ENCODE results near the gene RDM1. TPM values are rescaled to one million over a fixed set of nuclear protein-coding genes. Genes with fewer than 3 reads are reported as not detected.

RDM1 gene
- total RNA-seq, 1 donor: 0.43 TPM

GRCh38 chr17:35936063-35936462 is 5.5 kb upstream of the RDM1 start:
- no peak for TF ChIP-seq CTCF (IDR thresholded peaks at IDR 0.05; ENCODE audit: insufficient read depth, low read depth, low read length)
- H3K4me3 ChIP-seq (ENCODE audit: low read depth, low read length): no peak overlapping the region
- no peak for DNase-seq (ENCODE audit: low read depth)

GRCh38 chr17:35934760-35935159 is 4.2 kb upstream of the RDM1 start:
- H3K4me3 ChIP-seq (ENCODE audit: low read depth, low read length): no peak overlapping the region
- peak; percentile 51 for DNase-seq (ENCODE audit: low read depth)
- no peak for TF ChIP-seq CTCF (IDR thresholded peaks at IDR 0.05; ENCODE audit: insufficient read depth, low read depth, low read length)

GRCh38 chr17:35932586-35932985 is 2.0 kb upstream of the RDM1 start:
- peak; percentile 23 for DNase-seq (ENCODE audit: low read depth)
- H3K4me3 ChIP-seq (ENCODE audit: low read depth, low read length): no peak overlapping the region
- TF ChIP-seq CTCF (IDR thresholded peaks at IDR 0.05; ENCODE audit: insufficient read depth, low read depth, low read length): no peak

- peak; percentile 20 for DNase-seq (ENCODE audit: low read depth)
- TF ChIP-seq CTCF (IDR thresholded peaks at IDR 0.05; ENCODE audit: insufficient read depth, low read depth, low read length): no peak
- no peak overlapping the region for H3K4me3 ChIP-seq (ENCODE audit: low read depth, low read length)
Observed at GRCh38 chr17:35931794-35932425, 1.3 kb upstream of the RDM1 start.

- no peak overlapping the region for H3K4me3 ChIP-seq (ENCODE audit: low read depth, low read length)
- no peak for DNase-seq (ENCODE audit: low read depth)
- TF ChIP-seq CTCF (IDR thresholded peaks at IDR 0.05; ENCODE audit: insufficient read depth, low read depth, low read length): no peak
Observed at GRCh38 chr17:35927714-35928113, 2.9 kb downstream of the RDM1 start.

- no peak for TF ChIP-seq CTCF (IDR thresholded peaks at IDR 0.05; ENCODE audit: insufficient read depth, low read depth, low read length)
- no peak overlapping the region for H3K4me3 ChIP-seq (ENCODE audit: low read depth, low read length)
- no peak for DNase-seq (ENCODE audit: low read depth)
Observed at GRCh38 chr17:35923609-35924114, 6.9 kb downstream of the RDM1 start.

GRCh38 chr17:35920229-35920628 is 10.3 kb downstream of the RDM1 start:
- no peak overlapping the region for H3K4me3 ChIP-seq (ENCODE audit: low read depth, low read length)
- no peak for DNase-seq (ENCODE audit: low read depth)
- no peak for TF ChIP-seq CTCF (IDR thresholded peaks at IDR 0.05; ENCODE audit: insufficient read depth, low read depth, low read length)

All from fibroblast of villous mesenchyme (primary cell).